Suprapubic skin (tissue), 3 donors: ENCODE measurements around the gene PIK3CA.

Experiments
- CTCF ChIP-seq, 2 donors: fragments of 200-600 bp in 1 of 2; fragments of 450-650 bp in 1 of 2; sonication (generic) in 1 of 2; IDR thresholded peaks; one replicate each; pipeline ENCODE4 v1.5.1; 2016 to 2019; ENCODE audit warnings: antibody characterized with exemption in 2 of 2, mild to moderate bottlenecking in 1 of 2, moderate library complexity in 1 of 2
- POLR2AphosphoS5 ChIP-seq, 3 donors: sonication (generic); formaldehyde crosslinking; IDR thresholded peaks; one replicate each; pipeline ENCODE4 v1.6.1; 2017; ENCODE audit warnings: antibody characterized with exemption in 3 of 3

GRCh38 chr3:179233043-179233442, 84.9 kb downstream of the PIK3CA start:
- TF ChIP-seq CTCF (IDR thresholded peaks at IDR 0.05) (no peak), POLR2AphosphoS5 (IDR thresholded peaks at IDR 0.05) (no peak)
